Measurements from ENCODE around the gene RTL3.

DNA sequence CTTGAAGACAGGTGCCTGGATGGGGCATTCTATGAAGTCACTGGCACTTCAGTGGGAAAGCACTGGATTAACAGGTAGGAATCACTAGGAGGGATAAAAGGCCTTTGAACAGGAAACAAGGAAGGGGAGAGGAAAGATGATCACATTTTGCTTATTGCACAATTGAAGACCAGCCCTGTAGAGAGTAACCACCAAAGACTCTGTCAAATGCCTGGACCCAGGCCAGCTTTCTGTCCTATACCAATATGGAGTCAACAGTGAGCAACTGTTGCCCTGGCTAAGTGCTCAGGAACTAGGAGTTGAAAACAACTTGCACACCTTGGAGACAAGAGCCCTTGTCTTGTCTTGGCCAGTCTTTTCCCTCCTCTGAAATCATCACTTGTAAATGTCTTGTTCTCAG, 14.1 kb upstream of the RTL3 start:
- TF ChIP-seq, protein P1, sequence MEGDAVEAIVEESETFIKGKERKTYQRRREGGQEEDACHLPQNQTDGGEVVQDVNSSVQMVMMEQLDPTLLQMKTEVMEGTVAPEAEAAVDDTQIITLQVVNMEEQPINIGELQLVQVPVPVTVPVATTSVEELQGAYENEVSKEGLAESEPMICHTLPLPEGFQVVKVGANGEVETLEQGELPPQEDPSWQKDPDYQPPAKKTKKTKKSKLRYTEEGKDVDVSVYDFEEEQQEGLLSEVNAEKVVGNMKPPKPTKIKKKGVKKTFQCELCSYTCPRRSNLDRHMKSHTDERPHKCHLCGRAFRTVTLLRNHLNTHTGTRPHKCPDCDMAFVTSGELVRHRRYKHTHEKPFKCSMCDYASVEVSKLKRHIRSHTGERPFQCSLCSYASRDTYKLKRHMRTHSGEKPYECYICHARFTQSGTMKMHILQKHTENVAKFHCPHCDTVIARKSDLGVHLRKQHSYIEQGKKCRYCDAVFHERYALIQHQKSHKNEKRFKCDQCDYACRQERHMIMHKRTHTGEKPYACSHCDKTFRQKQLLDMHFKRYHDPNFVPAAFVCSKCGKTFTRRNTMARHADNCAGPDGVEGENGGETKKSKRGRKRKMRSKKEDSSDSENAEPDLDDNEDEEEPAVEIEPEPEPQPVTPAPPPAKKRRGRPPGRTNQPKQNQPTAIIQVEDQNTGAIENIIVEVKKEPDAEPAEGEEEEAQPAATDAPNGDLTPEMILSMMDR (IDR thresholded peaks at IDR 0.05 in 4 of 5, conservative IDR thresholded peaks at IDR 0.05 in 1 of 5) = no peak
- no peak for TF ChIP-seq POLR2A (IDR thresholded peaks at IDR 0.05)

Measured in gastrocnemius medialis (tissue), 4 donors.